Epithelial cell of proximal tubule (primary cell): ENCODE measurements around the gene ANKRD33B. TPM values are rescaled to one million over a fixed set of nuclear protein-coding genes. Genes with fewer than 3 reads are reported as not detected.

ENCODE experiments used
- DNase-seq: peaks from one replicate; pipeline ENCODE4 v3.0.0-alpha.2; 2011; ENCODE audit warnings: low read depth
- H3K4me3 ChIP-seq: 2 replicates; pipeline ENCODE4 v1.5.1; 2011; ENCODE audit warnings: low read depth, mild to moderate bottlenecking, low read length
- total RNA-seq: library from RNA; depleted of rRNA; stranded (reverse); fragments of >200 nt; gene quantifications from 2 replicates; pipeline ENCODE4 v1.2.3, GENCODE V29; 2015
- TF ChIP-seq, protein P1 (sequence below): conservative IDR thresholded peaks from 2 replicates; pipeline ENCODE4 v1.5.1; 2012; ENCODE audit warnings: low read depth, mild to moderate bottlenecking, low read length

Gene ANKRD33B
- total RNA-seq, 1 donor from 2014 or later, result 2.3 TPM

DNA sequence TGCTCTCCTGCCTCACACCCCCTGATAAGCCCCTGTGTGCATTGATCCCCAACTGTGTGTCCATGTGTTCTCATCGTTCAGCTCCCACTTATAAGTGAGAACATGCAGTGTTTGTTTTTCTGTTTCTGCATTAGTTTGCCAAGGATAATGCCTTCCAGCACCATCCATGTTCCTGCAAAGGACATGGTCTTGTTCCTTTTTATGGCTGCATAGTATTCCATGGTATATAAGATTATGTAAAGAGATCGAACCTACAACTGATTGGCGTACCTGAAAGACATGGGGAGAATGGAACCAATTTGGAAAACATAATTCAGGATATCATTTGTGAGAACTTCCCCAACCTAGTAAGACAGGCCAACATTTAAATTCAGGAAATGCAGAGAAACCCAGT lies 32.4 kb downstream of the ANKRD33B start:
- TF ChIP-seq, protein P1, sequence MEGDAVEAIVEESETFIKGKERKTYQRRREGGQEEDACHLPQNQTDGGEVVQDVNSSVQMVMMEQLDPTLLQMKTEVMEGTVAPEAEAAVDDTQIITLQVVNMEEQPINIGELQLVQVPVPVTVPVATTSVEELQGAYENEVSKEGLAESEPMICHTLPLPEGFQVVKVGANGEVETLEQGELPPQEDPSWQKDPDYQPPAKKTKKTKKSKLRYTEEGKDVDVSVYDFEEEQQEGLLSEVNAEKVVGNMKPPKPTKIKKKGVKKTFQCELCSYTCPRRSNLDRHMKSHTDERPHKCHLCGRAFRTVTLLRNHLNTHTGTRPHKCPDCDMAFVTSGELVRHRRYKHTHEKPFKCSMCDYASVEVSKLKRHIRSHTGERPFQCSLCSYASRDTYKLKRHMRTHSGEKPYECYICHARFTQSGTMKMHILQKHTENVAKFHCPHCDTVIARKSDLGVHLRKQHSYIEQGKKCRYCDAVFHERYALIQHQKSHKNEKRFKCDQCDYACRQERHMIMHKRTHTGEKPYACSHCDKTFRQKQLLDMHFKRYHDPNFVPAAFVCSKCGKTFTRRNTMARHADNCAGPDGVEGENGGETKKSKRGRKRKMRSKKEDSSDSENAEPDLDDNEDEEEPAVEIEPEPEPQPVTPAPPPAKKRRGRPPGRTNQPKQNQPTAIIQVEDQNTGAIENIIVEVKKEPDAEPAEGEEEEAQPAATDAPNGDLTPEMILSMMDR, result no peak
- DNase-seq, result no peak
- H3K4me3 ChIP-seq, result peak overlapping the region; percentile 41

DNA sequence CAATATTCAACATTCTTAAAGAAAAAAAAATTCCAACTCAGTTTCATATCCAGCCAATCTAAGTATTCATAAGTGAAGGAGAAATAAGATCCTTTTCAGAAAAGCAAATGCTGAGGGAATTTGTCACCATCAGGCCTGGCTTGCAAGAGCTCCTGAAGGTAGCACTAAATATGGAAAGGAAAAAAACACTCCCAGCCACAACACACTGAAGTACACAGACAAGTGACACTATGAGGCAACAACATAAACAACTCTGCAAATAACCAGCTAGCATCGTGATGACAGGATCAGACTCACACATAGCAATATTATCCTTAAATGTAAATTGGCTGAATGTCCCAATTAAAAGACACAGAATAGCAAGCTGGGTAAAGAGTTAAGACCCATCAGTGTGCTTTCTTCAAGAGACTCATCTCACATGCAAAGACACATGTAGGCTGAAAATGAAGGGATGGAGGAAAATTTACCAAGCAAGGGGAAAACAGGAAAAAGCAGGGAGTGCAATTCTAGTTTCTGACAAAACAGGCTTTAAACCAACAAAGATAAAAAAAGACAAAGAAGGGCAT lies 33.1 kb downstream of the ANKRD33B start:
- no peak for DNase-seq
- no peak overlapping the region for H3K4me3 ChIP-seq
- TF ChIP-seq, protein P1, result no peak

DNA sequence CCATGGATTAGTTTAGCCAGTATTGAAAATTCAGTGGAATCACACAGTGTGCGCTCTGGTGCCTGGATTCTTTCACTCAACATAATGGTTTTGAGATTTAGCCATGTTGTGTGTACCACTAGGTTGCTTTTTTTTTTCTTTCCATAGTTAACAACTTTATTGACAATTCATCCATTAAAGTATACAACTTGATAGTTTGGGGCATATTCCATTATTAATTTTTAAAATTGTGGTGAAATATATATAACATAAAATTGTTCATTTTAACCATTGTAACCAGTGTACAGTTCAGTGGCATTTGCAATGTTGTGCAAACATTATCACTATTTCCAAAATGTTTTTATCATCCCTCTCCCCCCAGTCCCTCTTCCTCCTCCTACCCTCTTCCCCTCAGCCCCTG lies 35.2 kb downstream of the ANKRD33B start:
- no peak for DNase-seq
- TF ChIP-seq, protein P1, result no peak
- H3K4me3 ChIP-seq, result no peak overlapping the region

DNA sequence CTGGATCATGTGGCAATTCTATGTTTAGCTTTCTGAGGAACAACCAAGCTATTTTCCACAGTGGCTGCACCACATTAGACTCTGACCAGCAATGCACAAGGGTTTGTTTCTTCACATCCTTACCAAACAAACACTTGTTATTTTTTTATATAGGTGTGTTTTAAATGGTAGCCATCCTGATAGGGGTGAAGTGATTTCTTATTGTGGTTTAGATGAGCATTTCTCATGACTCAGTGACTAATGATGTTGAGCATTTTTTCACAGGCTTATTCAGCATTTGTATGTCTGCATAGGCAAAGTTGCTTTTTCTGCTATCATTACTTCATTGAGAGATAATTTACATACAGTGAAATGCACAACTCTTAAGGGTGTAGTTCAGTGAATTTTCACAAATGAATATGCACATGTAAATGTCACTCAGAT lies 36.0 kb downstream of the ANKRD33B start:
- no peak overlapping the region for H3K4me3 ChIP-seq
- TF ChIP-seq, protein P1, result no peak
- DNase-seq, result no peak

DNA sequence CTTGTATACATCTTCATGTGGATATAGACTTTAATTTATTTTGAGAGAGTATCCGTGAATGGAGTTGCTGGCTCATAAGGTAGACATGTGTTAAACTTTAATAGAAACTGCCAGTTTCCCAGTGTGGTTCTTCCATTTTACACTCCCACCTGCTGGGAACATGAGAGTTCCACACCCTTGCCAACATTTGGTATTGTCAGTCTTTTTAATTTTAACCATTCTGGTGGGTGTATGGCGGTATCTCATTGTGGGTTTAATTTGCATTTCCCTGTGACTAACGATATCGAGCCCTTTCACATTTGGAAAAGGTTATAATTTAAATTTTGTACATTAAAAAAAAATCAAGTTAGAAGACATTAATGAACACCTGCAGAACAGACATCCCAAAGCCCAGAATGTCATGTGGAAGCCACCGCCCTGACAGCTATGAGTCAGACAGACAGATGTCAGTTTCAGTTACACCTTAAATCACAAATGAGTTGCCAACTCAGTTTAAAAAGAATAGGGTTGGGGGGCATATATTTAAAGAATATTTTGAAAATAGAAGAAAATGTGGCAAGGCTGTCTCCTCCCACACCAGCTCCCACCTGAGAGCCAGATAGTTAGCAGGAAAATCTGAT lies 36.9 kb downstream of the ANKRD33B start:
- no peak for DNase-seq
- peak overlapping the region; percentile 30 for H3K4me3 ChIP-seq
- TF ChIP-seq, protein P1, result peak; percentile 42

DNA sequence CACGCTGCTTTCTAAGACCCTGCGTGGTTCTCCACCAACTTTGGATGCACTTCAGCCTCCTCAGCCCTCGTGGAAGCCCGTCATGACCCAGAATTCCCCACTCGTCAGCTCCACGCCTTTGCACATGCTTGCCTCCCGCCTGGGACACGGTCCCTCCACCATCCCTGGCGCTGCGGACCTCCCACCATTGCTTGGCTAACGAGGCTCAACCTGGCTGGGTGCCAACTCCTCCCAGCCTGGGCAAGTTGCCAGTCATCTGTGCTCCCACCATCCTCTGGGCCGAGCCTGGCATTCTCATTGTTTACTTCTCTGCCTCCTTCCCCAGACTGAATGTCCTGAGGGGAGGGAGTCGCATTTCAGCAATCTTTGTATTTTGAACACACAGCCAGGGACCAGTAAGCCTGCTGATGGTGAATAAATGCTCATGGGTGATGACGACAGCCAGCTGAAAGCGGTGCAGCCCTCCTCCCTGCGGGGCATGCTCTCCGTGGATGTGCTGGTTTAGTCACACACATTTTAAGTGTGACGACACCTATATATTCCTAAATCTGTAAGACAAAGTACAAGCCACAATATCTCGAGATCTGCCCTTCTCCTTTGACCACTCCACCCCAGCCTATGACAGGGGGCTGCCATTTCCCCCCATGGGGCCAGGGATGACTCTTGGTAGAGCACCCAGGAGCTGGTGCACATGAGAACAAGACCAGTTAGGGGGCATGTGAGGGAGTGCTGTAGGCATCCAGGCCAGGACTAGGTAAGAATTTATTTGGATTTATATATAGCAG lies 37.6 kb downstream of the ANKRD33B start:
- peak overlapping the region; percentile 30 for H3K4me3 ChIP-seq
- TF ChIP-seq, protein P1, result no peak
- DNase-seq, result no peak
